ENCODE results near the gene ACAD9.

Gene ACAD9

GRCh38 chr3:128935922-128936321 is 56.5 kb downstream of the ACAD9 start:
- DNase-seq (ENCODE audit: low spot score), result no peak

DNA sequence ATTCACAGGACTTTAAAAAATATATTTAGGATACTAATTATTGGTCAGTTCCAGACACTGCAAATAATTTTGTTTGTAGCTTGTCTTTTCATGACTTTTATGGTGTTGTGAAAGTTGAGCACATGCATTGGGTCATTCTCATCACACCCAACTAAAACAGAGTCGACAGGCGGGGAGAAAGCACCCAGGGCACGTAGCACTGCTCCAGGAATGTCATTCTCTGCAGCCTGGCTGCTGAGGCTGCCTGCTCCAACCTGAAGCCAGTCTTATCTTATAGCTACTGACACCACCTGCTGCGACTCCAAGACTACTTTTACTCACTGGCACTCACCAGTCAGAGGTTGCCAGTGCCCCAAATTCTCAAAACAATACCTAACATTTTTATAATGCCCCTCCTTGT is 56.9 kb downstream of the ACAD9 start:
- DNase-seq (ENCODE audit: low spot score), result no peak

DNA sequence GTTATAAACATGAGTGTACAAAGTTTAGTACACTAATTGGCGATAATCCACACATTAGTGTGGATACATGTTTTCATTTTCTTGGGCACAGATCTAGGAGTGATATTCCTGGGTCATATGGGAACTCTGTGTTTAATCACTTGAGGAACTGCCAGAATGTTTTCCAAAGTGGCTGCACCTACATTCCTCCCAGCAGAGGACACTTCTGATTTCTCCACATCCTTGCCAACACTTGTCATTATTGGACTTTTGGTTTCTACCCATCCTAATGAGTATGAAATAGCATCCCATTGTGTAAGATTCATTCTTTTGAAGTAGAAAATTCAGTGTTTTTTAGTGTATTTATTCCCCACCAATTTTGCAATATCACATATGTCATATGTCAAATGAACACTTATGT is 60.8 kb downstream of the ACAD9 start:
- DNase-seq (ENCODE audit: low spot score), result no peak

DNA sequence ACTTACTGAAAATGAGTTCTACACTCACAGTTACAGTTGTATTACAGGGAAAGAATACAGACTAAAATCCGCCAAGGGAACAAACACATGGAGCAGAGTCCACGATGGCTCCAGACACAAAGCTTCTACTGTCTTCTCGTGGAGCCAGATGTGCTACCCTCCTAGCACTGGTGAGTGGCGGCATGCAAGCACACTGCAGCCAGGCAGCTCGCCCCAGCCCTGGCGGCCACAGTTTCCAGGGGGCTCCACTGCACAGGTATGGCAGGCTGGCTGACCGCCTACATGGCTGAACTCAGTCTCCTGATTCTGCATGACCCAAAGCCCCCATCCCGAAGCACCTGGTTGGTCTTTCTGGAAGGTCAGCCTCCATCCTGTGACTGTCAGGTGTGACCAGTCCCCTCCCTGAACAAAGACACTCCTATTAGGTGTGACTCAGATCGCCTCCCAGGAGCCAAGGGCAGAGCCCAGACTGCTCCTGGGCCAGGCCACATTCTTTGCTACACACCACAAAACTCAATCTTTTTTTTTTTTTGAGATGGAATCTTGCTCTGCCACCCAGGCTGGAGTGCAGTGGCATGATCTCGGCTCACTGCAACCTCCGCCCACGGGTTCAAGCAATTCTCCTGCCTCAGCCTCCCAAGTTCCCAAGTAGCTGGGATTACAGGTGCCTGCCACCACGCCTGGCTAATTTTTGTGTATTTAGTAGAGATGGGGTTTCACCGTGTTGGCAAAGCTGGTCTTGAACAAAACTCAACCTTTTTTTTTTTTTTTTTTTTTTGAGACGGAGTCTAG is 62.9 kb downstream of the ACAD9 start:
- DNase-seq (ENCODE audit: low spot score), result no peak

GRCh38 chr3:128945041-128945877 is 65.8 kb downstream of the ACAD9 start:
- DNase-seq (ENCODE audit: low spot score), result no peak

DNA sequence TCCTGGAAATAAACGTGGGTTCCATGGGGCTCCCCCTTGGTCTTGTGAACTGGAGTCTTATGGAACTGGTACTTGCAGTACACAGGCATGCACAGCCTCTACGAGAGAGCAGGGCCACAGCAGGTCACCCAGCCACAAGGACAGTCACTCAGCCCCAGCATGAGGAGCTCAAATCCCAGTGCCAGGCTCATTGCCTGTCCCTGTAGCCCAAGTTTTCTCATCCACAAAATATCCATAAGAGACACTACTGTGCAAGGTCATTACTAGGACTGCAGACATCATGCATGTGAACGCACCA is 66.4 kb downstream of the ACAD9 start:
- no peak for DNase-seq (ENCODE audit: low spot score)

- DNase-seq (ENCODE audit: low spot score), result peak; percentile 44
Observed at GRCh38 chr3:128946411-128946810, 67.0 kb downstream of the ACAD9 start.

GRCh38 chr3:128949158-128949557 is 69.7 kb downstream of the ACAD9 start:
- DNase-seq (ENCODE audit: low spot score), result no peak

DNA sequence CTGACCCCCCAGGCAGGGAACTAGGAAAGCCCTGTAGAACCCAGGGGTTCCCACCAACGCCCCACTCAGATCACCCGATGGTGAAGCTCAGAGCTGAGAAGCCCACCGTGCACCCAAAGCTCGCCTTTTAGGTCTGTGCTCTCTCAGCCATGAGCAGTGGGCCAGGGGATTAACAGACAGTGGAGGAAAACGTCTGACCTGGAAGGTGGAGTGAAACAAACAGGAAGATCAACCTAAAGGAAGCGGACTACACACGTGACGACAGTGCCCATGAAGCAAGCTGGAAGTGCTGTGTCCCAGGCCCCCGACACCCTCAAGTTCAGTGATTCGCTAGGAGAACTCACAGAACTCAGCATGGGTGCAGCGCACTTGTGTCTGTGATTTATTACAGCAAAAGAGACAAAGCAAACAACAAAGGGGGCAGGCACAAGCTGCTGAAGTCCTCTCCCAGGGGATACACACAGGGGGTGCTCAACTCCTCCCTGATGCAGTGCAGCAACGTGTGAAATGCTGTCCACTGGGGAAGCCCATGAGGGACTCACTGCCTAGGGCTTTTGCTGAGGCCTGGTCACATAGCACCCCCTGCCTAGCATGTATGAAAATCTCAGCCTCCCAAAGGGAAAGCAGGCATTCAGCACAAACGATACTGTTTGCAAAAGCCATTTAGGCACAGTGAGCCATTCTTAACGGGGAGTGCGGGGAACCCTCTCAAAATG is 71.0 kb downstream of the ACAD9 start:
- DNase-seq (ENCODE audit: low spot score), result peak; percentile 35

DNA sequence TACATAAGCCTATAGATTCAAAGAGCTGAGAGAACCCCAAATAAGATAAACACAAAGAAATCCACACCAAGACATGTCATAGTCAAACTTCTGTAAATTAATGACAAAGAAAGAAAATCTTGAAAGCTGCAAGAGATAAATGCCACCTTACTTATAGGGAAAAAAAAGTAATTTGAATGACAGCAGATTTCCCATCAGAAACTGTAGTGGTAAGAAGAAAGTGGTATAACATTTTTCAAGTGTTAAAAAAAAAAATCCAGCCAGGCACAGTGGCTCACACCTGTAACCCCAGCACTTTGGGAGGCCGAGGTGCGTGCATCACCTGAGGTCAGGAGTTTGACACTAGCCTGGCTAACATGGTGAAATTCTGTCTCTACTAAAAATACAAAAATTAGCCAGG is 77.0 kb downstream of the ACAD9 start:
- no peak for DNase-seq (ENCODE audit: low spot score)
